Dermis blood vessel endothelial cell (primary cell): Measurements from ENCODE around the gene MRPS10. TPM values are rescaled to one million over a fixed set of nuclear protein-coding genes. Genes with fewer than 3 reads are reported as not detected.
"Not testable (repeated sequence)": the region's sequence is repeated elsewhere in the genome, so short reads cannot be mapped to it uniquely, and the experiment has no call there.

Experiments used
- DNase-seq: peaks from one replicate; pipeline ENCODE4 v3.0.0; 2010
- total RNA-seq: library from RNA; depleted of rRNA; stranded (reverse); fragments of >200 nt; gene quantifications from 2 replicates; pipeline ENCODE4 v1.2.3, GENCODE V29; 2014

The MRPS10 gene
- total RNA-seq, 1 donor from 2014 or later = 34.0 TPM

DNA sequence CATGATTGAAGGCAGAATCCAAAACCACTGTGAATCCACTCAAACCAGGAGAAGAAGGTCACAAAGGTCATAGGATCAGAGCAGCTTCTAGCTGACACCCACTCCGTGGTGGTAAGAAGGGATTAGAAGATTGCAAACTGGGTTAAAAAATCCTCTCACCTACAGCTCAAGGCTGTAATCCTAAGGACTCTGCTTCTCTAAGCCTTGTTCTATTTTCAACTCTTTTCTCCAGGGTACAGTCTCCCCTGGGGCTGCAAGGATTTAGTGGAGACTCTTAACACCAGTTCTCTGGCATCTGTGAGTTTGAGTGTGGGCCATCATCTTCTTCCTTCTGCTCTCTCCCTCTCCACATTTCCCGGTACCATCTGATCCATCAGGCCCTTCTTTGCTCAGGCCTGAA is 44.6 kb downstream of the MRPS10 start, which contains the start of gene GUCA1A:
TSS of gene GUCA1A (plus strand) at position 264 of the 400 bp plus-strand sequence. CDS start 250 bp downstream, outside the sequence.
- DNase-seq = no peak

DNA sequence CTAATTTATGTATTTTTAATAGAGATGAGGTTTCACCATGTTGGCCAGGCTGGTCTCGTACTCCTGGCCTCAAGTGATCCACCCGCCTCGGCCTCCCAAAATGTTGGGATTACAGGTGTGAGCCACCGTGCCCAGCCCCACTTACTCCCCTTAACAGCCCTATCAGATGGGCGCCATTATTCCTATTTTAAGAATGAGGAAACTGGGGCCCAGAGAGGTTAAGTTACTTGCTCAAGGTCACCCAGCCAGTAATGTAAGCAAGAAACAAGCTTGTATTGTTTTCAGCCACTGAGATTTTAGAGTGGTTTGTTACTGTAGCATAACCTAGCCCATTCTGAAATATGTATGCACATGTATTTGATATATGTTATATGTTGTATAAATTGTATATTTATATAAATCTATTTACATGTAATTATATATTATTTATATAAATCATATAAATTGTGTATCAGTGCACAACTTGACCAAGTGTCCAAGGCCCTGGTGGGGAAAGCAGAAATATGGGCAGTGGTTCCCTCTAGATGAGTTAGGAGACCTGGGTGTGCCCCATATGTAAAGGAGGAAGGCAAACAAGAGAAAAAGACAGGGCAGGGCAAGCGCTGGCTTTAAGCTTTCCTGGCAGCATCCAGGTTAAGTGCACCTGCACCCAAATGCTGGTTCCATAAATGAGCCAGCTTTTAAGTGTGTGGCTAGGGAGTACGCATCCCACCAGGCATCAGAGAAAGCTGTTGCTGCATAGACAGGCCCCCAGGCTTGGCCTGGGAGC is 45.7 kb downstream of the MRPS10 start:
- no peak for DNase-seq

- not testable (repeated sequence) for DNase-seq
Measured at GRCh38 chr6:42169780-42170179, 47.9 kb downstream of the MRPS10 start.

DNA sequence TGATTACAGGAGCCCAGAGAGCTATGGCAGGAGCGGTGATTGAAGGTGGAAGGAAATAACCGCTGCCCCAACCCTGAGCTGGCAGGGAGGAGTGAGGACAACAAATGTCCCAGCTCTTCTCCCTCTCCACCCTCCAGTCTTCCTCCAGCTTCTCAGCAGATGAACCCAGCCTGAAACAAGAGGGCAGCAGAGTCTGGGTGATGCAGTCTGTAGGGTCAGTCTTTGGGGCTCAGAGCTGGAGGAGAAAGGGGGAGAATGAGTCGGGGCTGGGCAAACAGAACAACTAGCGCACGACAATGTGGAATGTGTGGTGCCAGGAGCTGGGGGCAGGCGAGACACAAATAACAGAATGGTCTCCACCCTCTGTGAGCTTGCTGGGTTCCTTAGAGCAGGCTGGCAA is 49.0 kb downstream of the MRPS10 start:
- DNase-seq = no peak

DNA sequence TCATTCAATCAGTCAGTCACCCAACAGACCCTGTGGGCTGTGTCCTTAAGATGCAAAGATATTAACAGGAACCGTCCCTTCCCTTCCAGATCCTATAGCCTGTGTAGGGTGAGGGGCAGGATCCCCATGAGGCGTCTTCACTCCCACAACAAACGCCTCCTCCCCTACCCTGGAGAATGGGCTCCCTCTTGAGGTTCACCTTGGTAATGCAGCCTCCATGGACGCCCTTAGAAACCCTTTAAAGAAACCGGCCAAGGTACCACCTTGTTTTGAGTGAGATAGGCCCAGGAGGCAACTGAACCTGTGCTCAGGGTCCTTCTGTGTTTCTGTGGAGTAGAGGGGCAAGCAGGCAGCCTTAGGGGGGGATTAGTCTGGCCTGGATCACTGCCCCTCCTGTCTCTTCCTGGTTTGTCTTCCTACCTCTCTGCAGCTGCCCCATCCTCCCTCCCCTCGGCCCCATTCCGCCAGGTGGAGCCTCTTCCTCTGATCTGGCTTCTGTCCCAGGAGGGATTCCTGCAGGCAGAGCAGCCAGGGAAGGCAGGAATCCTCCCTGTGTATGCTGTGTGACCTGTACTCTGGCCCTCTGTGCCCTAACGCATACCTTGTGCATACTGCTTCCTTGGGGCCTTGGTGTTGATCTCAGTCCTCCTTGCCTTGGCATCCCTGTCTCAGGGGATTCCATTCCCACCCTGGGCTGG is 51.1 kb downstream of the MRPS10 start:
- peak; percentile 86 for DNase-seq

- no peak for DNase-seq
Measured at GRCh38 chr6:42165016-42165415, 52.6 kb downstream of the MRPS10 start.

DNA sequence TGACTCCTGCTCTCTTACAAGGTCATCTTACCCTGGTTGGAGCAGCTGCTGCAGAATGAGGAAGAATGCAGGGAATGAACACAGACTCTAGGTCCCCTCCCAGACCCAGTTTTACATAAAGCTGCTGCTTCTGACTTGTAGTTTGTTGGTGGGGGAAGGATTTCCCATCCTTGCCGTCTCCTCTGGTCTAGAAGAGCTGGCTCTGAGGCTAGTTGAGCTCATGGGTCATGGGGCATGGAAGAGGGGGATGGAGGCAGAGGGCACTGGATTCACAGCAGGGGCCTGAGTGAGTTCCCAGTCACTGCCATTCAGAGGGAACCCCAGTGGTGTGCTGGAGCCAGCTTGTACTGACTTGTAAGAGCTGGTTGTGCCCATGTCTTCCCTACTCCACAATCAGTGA is 53.7 kb downstream of the MRPS10 start:
- no peak for DNase-seq

DNA sequence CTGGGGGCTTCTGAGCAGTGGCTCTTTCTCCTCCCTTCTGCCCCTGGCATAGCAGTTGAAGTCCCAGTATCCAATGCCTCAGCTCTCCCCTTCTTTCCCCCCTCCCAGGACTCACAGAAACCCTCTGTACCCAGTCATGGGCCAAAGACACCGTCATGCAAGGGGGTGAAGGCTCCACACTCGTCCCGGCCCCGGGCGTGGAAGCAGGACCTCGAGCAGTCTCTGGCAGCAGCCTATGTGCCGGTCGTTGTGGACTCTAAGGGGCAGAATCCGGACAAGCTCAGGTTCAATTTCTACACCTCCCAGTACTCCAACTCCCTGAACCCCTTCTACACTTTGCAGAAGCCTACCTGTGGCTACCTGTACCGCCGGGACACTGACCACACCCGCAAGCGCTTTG is 54.8 kb downstream of the MRPS10 start:
- DNase-seq = no peak

- no peak for DNase-seq
Measured at GRCh38 chr6:42162384-42162783, 55.3 kb downstream of the MRPS10 start.

DNA sequence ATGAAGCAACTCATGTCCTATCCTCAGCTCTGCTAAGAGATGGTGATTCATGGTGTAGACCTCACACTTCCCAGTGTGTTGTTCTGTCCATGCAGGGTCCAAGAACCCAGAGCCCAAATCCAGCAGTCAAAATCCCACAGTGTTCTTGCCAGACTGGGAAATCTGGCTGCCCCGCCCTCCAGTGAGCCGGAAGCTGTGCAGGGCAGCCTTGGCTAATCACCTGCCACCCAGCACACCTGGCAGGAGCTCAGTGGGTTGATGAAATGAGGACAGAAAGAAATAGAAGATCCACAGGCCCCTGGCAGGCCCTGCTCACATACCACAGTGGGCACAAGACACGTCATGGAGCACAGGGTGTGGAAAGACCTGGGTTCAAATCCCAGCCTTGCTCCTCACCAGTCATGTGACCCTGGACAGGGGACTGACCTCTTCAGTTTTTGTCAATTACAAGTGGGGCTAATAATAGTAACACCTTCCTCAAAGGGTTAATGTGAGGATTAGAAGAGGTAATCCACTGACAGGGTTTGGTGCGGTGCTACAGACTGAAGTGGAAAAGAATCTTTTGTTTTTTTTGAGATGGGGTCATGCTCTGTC is 58.1 kb downstream of the MRPS10 start:
- DNase-seq = no peak

DNA sequence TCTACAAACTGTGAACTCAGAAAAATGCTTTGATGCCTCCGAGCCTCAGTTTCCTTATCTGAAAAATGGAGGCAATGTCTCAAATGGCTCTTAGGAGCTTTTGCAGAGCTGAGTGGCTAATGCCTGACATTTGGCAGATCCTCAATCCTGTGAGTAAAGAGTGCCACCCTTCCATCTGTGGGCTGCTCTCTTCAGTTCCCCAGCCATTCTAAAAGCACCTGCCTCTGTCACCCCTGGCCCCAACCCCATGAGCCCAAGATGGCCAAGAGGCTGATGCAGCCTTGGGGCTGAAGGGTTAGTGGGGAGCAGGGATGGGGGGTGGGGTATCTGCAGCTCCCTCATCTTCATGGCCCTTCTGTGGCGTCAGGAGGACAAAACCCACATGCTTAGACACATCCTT is 59.0 kb downstream of the MRPS10 start:
- no peak for DNase-seq

DNA sequence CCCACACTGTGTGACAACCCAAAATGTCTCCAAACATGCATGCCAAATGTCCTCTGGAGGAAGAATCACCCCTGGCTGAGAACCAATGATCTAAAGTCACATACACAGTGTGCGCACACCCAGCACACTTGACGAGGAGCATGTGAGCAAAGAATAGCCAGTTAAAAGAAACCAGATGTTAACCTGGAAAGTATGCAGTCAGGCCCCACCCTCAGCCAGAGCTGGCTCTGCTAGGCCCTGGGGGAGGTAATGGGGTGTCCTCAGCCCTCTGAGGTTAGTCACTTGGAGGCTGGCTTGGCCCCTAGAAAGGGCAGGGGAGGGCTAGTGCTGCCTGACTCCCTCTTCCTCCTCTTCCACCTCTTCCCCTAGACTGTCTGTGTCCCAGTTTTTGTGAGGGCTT is 59.6 kb downstream of the MRPS10 start:
- DNase-seq = no peak

Other genes with a start within 250 kb of the MRPS10 start
- 19.1 and 20.3 TPM in 2 replicates for gene TAF8, start 167.3 kb downstream of the MRPS10 start, total RNA-seq
- gene C6orf132, start 75.2 kb downstream of the MRPS10 start, total RNA-seq = under 0.01 TPM in 1 of 2 replicates, not detected in the other
- not detected in 2 replicates for gene GUCA1A, start 44.5 kb downstream of the MRPS10 start, total RNA-seq
- 1.0 TPM in 1 of 2 replicates, not detected in the other for gene GUCA1B, start 22.9 kb downstream of the MRPS10 start, total RNA-seq
- gene TRERF1, start 234.1 kb upstream of the MRPS10 start, total RNA-seq = 0.05 and 0.17 TPM in 2 replicates